Rectal smooth muscle tissue (tissue), 1 donor: ENCODE data around the gene ADAMTS16.

Experiments used
- H3K27ac ChIP-seq: one replicate; pipeline ENCODE4 v1.7.0; 2013; ENCODE audit warnings: low read depth, low read length, inconsistent platforms
- H3K27me3 ChIP-seq: one replicate; pipeline ENCODE4 v1.7.0; 2013; ENCODE audit warnings: low read length; ENCODE audit not compliant: control insufficient read depth, insufficient read depth
- H3K36me3 ChIP-seq: one replicate; pipeline ENCODE4 v1.7.0; 2013; ENCODE audit warnings: low read length; ENCODE audit not compliant: control insufficient read depth, insufficient read depth
- H3K4me1 ChIP-seq: one replicate; pipeline ENCODE4 v1.7.0; 2013; ENCODE audit warnings: low read length; ENCODE audit not compliant: control insufficient read depth, insufficient read depth
- H3K4me3 ChIP-seq: one replicate; pipeline ENCODE4 v1.7.0; 2013; ENCODE audit warnings: low read length
- H3K9ac ChIP-seq: one replicate; pipeline ENCODE4 v1.7.0; 2013; ENCODE audit warnings: low read length

ADAMTS16 gene, protein sequence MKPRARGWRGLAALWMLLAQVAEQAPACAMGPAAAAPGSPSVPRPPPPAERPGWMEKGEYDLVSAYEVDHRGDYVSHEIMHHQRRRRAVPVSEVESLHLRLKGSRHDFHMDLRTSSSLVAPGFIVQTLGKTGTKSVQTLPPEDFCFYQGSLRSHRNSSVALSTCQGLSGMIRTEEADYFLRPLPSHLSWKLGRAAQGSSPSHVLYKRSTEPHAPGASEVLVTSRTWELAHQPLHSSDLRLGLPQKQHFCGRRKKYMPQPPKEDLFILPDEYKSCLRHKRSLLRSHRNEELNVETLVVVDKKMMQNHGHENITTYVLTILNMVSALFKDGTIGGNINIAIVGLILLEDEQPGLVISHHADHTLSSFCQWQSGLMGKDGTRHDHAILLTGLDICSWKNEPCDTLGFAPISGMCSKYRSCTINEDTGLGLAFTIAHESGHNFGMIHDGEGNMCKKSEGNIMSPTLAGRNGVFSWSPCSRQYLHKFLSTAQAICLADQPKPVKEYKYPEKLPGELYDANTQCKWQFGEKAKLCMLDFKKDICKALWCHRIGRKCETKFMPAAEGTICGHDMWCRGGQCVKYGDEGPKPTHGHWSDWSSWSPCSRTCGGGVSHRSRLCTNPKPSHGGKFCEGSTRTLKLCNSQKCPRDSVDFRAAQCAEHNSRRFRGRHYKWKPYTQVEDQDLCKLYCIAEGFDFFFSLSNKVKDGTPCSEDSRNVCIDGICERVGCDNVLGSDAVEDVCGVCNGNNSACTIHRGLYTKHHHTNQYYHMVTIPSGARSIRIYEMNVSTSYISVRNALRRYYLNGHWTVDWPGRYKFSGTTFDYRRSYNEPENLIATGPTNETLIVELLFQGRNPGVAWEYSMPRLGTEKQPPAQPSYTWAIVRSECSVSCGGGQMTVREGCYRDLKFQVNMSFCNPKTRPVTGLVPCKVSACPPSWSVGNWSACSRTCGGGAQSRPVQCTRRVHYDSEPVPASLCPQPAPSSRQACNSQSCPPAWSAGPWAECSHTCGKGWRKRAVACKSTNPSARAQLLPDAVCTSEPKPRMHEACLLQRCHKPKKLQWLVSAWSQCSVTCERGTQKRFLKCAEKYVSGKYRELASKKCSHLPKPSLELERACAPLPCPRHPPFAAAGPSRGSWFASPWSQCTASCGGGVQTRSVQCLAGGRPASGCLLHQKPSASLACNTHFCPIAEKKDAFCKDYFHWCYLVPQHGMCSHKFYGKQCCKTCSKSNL

GRCh38 chr5:5139777-5140478, at the start of gene ADAMTS16:
TSS of gene ADAMTS16 (plus strand) at chr5:5140330. CDS start at chr5:5140468, 138 bp downstream.
- peak within 1 kb of the TSS; percentile 41 for H3K4me3 ChIP-seq

DNA sequence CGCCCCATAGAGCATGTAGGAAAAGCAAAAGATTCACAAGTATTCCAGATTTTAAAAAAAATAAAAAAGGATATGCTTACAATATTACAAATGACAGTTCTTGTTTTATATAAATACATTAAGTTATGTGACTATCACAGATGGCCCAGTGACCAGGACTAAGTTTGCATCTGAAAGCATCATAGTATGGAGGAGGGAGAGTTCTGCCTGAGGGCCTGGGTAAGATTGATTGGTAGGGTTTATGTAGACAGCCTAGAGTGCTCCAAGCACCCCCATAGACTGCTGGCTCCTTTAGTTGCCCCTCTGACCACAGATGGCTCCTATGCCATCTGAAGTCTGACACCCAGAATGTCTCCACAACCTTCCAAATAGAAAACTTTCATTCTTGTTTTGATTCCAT, 48.0 kb upstream of the ADAMTS16 start:
- no peak overlapping the region for H3K27ac ChIP-seq
- no peaks in the 10 kb centered on the region for H3K36me3 ChIP-seq
- no peak overlapping the region for H3K9ac ChIP-seq
- H3K4me1 ChIP-seq = no peaks in the 10 kb centered on the region
- H3K4me3 ChIP-seq = no peak overlapping the region
- no peaks in the 10 kb centered on the region for H3K27me3 ChIP-seq

More at GRCh38 chr5:5139777-5140478, at the start of gene ADAMTS16:
- H3K27me3 ChIP-seq = no peaks in the 10 kb centered on the region
- H3K4me1 ChIP-seq = peaks cover 4% of the 10 kb centered on the region
- no peak within 1 kb of the TSS for H3K9ac ChIP-seq
- no peak within 1 kb of the TSS for H3K27ac ChIP-seq
- H3K36me3 ChIP-seq = no peaks in the 10 kb centered on the region

DNA sequence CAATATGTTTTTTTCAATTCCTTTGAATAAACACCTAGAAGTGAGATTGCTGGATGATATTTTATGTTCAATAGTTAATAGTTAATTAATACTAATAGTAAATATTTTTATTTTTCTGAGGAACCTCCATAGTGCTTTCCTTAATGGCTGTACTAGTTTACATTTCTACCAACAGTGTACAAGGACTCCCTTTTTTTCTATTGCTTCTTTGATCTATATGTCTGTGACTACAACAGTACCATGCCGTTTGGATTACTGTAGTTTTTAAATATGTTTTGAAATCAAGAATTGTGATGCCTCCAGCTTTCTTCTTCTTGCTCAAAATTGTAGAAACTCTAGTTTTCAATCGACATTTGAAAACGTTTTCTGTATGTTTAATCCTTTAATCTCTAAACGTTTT, 39.5 kb upstream of the ADAMTS16 start:
- H3K4me3 ChIP-seq = no peak overlapping the region
- H3K4me1 ChIP-seq = no peaks in the 10 kb centered on the region
- no peak overlapping the region for H3K9ac ChIP-seq
- no peak overlapping the region for H3K27ac ChIP-seq
- H3K36me3 ChIP-seq = no peaks in the 10 kb centered on the region
- no peaks in the 10 kb centered on the region for H3K27me3 ChIP-seq

DNA sequence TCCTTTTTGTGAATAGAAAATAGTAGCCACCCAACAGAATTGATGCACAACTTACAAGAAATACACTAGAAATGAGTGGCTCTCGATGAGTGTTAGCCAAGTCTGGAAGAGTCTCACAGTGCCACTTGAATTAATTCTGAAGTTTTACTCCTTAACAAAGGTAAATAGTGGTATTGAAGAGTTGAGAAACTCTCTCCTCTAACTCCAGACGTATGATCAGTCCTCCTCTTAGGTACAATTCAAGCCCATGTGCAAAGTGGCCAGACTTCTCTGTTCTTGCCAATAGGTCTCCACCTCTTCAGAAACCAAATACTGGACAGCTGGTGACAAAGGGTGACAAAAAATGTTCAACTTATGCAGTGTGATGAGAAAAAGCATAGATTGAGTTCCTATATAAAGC, 38.5 kb upstream of the ADAMTS16 start:
- H3K27ac ChIP-seq = no peak overlapping the region
- H3K9ac ChIP-seq = no peak overlapping the region
- H3K4me1 ChIP-seq = no peaks in the 10 kb centered on the region
- no peaks in the 10 kb centered on the region for H3K27me3 ChIP-seq
- no peaks in the 10 kb centered on the region for H3K36me3 ChIP-seq
- no peak overlapping the region for H3K4me3 ChIP-seq

GRCh38 chr5:5103245-5103644, 36.9 kb upstream of the ADAMTS16 start:
- H3K36me3 ChIP-seq = no peaks in the 10 kb centered on the region
- no peak overlapping the region for H3K27ac ChIP-seq
- no peak overlapping the region for H3K4me3 ChIP-seq
- H3K4me1 ChIP-seq = no peaks in the 10 kb centered on the region
- H3K9ac ChIP-seq = no peak overlapping the region
- H3K27me3 ChIP-seq = no peaks in the 10 kb centered on the region

- no peaks in the 10 kb centered on the region for H3K27me3 ChIP-seq
- H3K36me3 ChIP-seq = no peaks in the 10 kb centered on the region
- H3K4me1 ChIP-seq = no peaks in the 10 kb centered on the region
- no peak overlapping the region for H3K27ac ChIP-seq
- no peak overlapping the region for H3K4me3 ChIP-seq
- no peak overlapping the region for H3K9ac ChIP-seq
These were observed 35.6 kb upstream of the ADAMTS16 start for GRCh38 chr5:5104550-5104949.

GRCh38 chr5:5105531-5105930, 34.6 kb upstream of the ADAMTS16 start:
- Histone ChIP-seq H3K4me1 (no peaks in the 10 kb centered on the region), H3K27ac (no peak overlapping the region), H3K36me3 (no peaks in the 10 kb centered on the region), H3K9ac (no peak overlapping the region), H3K4me3 (no peak overlapping the region), H3K27me3 (no peaks in the 10 kb centered on the region)

DNA sequence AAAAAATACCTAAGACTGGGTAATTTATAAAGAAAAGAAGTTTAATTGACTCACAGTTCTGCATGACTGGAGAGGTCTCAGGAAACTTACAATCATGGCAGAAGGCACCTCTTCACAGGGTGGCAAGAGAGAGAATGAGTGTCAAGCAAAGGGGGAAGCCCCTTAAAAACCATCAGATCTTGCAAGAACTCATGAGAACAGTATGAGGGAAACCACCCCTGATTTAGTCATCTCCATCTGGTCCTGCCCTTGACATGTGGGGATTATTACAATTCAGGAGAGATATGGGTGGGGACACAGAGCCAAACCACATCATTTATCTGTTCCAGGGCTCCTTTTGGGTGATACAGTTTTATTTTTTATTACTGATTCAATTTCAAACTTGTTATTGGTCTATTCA, 23.2 kb upstream of the ADAMTS16 start:
- no peak overlapping the region for H3K27ac ChIP-seq
- H3K4me3 ChIP-seq = no peak overlapping the region
- no peaks in the 10 kb centered on the region for H3K36me3 ChIP-seq
- H3K9ac ChIP-seq = no peak overlapping the region
- H3K4me1 ChIP-seq = no peaks in the 10 kb centered on the region
- H3K27me3 ChIP-seq = no peaks in the 10 kb centered on the region

DNA sequence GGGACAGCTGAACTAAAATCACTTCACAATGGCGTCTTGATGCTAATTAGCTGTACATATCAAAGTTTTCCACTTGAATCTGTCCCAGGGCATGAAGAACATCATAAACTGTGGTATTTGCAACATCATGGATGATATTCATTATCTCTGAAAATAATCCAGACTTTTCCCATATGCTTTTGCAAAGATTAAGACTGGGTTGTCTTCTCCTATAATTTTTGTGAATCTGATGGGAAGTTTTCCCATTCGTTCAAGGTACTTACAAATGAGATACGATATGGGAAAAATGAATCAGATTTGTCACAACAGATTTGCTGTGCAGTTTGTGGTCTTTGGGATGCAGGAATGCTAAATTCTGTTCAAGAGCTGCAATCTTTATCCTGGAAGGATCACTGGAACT, 17.4 kb upstream of the ADAMTS16 start:
- no peak overlapping the region for H3K9ac ChIP-seq
- H3K36me3 ChIP-seq = no peaks in the 10 kb centered on the region
- H3K27ac ChIP-seq = no peak overlapping the region
- H3K4me1 ChIP-seq = no peaks in the 10 kb centered on the region
- H3K4me3 ChIP-seq = no peak overlapping the region
- H3K27me3 ChIP-seq = no peaks in the 10 kb centered on the region

DNA sequence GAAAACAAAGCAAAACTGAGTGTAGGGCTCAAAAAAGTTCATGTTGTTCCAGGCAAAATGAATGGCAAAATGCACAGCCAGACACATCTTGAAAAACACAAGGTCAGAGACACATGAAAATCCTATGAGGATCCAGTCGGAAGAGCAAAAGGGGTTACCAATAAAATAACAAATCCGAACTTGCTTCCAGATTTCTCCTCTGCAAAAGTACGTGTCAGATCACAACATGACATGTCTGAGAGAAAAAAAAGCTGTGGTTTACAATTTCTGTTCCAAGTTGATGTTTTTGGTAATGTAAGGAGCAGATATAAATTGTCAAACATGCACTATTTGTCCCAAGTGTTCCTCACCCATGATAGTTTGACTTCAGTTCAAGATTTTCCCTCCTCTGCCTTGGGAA, 15.9 kb upstream of the ADAMTS16 start:
- no peak overlapping the region for H3K4me3 ChIP-seq

DNA sequence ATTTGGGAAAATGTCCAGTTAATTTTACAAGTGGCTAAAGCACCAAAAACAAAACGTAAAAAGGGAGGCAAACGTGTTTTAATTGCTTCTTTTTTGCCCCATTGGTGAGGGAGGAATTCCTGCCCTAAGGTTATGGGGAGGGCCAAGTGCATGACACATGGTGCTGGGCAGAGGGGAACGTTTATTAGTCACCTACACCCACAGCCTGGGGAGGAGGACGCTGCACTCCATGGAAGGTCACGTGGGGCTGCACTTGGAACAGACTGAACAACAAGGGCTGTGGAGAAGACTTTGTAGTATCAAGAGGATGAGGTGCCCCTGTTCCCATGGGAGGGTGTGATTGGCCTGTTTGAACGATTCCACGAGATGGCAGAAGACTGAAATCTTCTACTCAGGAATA, 13.7 kb upstream of the ADAMTS16 start:
- H3K36me3 ChIP-seq = no peaks in the 10 kb centered on the region
- no peak overlapping the region for H3K27ac ChIP-seq
- no peaks in the 10 kb centered on the region for H3K4me1 ChIP-seq
- H3K9ac ChIP-seq = no peak overlapping the region
- no peaks in the 10 kb centered on the region for H3K27me3 ChIP-seq
- H3K4me3 ChIP-seq = no peak overlapping the region

More for the DNA sequence above, 15.9 kb upstream of the ADAMTS16 start:
- Histone ChIP-seq H3K9ac (no peak overlapping the region), H3K4me1 (no peaks in the 10 kb centered on the region), H3K27me3 (no peaks in the 10 kb centered on the region), H3K36me3 (no peaks in the 10 kb centered on the region), H3K27ac (no peak overlapping the region)

DNA sequence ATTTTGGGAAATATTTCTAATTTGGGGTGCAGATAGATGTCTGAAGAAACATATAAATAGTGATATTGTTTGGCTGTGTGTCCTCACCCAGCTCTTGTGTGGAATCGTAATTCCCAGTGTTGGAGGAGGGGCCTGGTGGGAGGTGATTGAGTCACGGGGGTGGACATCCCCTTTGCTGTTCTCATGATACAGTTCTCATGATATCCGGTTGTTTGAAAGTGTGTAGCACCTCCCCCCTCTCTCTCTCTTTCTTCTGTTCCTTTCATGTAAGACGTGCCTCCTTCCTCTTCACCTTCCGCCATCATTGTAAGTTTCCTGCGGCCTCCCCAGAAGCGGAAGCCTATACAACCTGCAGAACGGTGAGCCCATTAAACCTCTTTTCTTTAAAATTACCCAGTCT, 11.4 kb upstream of the ADAMTS16 start:
- Histone ChIP-seq H3K9ac (no peak overlapping the region), H3K4me3 (no peak overlapping the region), H3K27me3 (no peaks in the 10 kb centered on the region), H3K4me1 (no peaks in the 10 kb centered on the region), H3K27ac (no peak overlapping the region), H3K36me3 (no peaks in the 10 kb centered on the region)
